Ishikawa (cell line): Measurements from ENCODE around the gene CSNK1A1L.
A peak's percentile ranks its signal among the peaks of the same experiment; 100 is the strongest.

Experiments
- CEBPB ChIP-seq: IDR thresholded peaks from 2 replicates; pipeline ENCODE4 v1.6.1; 2012
- CREB1 ChIP-seq: IDR thresholded peaks from 2 replicates; pipeline ENCODE4 v1.6.1; 2012; ENCODE audit warnings: low read depth
- EGR1 ChIP-seq: IDR thresholded peaks from 2 replicates; pipeline ENCODE4 v1.6.1; 2012
- EP300 ChIP-seq: IDR thresholded peaks from 2 replicates; pipeline ENCODE4 v1.6.1; 2012; ENCODE audit warnings: borderline replicate concordance
- FOXM1 ChIP-seq: IDR thresholded peaks from 2 replicates; pipeline ENCODE4 v1.6.1; 2012; ENCODE audit warnings: low read depth, borderline replicate concordance
- MAX ChIP-seq: IDR thresholded peaks from 2 replicates; pipeline ENCODE4 v1.6.1; 2012
- NFIC ChIP-seq: IDR thresholded peaks from 2 replicates; pipeline ENCODE4 v1.6.1; 2012
- RAD21 ChIP-seq: IDR thresholded peaks from 2 replicates; pipeline ENCODE4 v1.6.1; 2012; ENCODE audit warnings: low read depth
- REST ChIP-seq: IDR thresholded peaks from 2 replicates; pipeline ENCODE4 v1.6.1; 2012; ENCODE audit warnings: low read depth, mild to moderate bottlenecking
- TAF1 ChIP-seq: IDR thresholded peaks from 2 replicates; pipeline ENCODE4 v1.6.1; 2012; ENCODE audit warnings: low read depth, mild to moderate bottlenecking
- TCF12 ChIP-seq: IDR thresholded peaks from 2 replicates; pipeline ENCODE4 v1.6.1; 2012; ENCODE audit warnings: low read depth
- TEAD4 ChIP-seq: IDR thresholded peaks from 2 replicates; pipeline ENCODE4 v1.6.1; 2012
- USF1 ChIP-seq: IDR thresholded peaks from 2 replicates; pipeline ENCODE4 v1.6.1; 2012
- YY1 ChIP-seq: IDR thresholded peaks from 2 replicates; pipeline ENCODE4 v1.6.1; 2012; ENCODE audit warnings: low read depth
- ZBTB7A ChIP-seq: IDR thresholded peaks from 2 replicates; pipeline ENCODE4 v1.6.1; 2012; ENCODE audit warnings: low read depth

CSNK1A1L gene

GRCh38 chr13:37076818-37077217 is 28.6 kb downstream of the CSNK1A1L start:
- no peak for TF ChIP-seq USF1
- no peak for TF ChIP-seq TEAD4
- TF ChIP-seq ZBTB7A, result no peak
- no peak for TF ChIP-seq FOXM1
- TF ChIP-seq NFIC, result no peak
- no peak for TF ChIP-seq RAD21
- no peak for TF ChIP-seq TAF1
- TF ChIP-seq MAX, result no peak
- no peak for TF ChIP-seq CREB1

DNA sequence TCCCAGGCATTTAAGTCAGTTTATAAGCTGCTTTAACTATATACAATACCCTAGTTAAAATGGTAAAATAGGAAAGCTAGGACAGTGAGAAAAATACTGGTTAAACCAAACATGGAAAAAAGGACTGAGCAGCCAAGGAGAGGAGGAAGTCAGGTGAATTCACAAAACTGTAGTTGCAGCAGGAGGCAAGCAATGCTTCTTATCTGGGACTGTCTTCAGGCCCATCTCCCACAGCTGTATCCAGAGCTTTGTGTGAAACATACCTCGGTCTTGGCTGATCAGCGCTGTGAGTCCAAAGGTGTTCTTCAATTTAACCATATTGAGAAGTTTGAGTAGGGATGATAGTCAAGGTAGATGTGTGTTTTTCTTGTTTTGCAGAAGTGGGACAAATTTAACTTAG is 30.3 kb downstream of the CSNK1A1L start:
- no peak for TF ChIP-seq ZBTB7A
- no peak for TF ChIP-seq TEAD4
- TF ChIP-seq EGR1, result no peak
- no peak for TF ChIP-seq TCF12
- TF ChIP-seq RAD21, result no peak
- TF ChIP-seq YY1, result no peak
- TF ChIP-seq CREB1, result no peak
- no peak for TF ChIP-seq TAF1
- TF ChIP-seq EP300, result no peak
- no peak for TF ChIP-seq FOXM1
- no peak for TF ChIP-seq REST
- no peak for TF ChIP-seq USF1
- no peak for TF ChIP-seq NFIC
- TF ChIP-seq CEBPB, result no peak
- no peak for TF ChIP-seq MAX

GRCh38 chr13:37074703-37075102 is 30.8 kb downstream of the CSNK1A1L start:
- TF ChIP-seq TEAD4, result no peak
- peak; percentile 42 for TF ChIP-seq RAD21

- no peak for TF ChIP-seq ZBTB7A
Observed at GRCh38 chr13:37072024-37072423, 33.4 kb downstream of the CSNK1A1L start.

DNA sequence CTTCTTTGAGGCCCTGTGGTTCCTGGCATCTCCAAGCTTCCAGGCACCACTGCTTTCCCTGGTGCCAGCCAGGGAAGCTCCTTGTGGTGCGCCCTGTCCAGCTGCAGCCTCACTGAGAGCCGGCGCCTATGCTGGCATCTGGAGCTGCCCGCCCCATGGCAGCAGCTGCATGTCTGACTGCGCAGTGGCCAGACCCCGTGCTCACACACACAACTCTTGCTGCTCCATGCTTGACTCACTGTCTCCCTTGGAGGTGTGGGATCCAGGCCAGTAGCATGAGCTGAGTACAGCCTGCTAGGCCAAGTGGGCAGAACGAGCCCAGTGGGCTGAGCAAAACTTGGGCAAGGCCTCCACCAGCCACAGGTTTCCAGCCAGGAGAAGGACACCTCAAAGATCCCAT is 34.5 kb downstream of the CSNK1A1L start:
- no peak for TF ChIP-seq USF1
- no peak for TF ChIP-seq MAX
- no peak for TF ChIP-seq REST
- TF ChIP-seq CREB1, result no peak
- TF ChIP-seq FOXM1, result no peak
- no peak for TF ChIP-seq TCF12
- TF ChIP-seq RAD21, result no peak
- TF ChIP-seq EGR1, result no peak
- TF ChIP-seq NFIC, result no peak
- TF ChIP-seq TEAD4, result no peak
- TF ChIP-seq ZBTB7A, result no peak
- TF ChIP-seq CEBPB, result no peak
- TF ChIP-seq TAF1, result no peak
- TF ChIP-seq EP300, result no peak
- no peak for TF ChIP-seq YY1

GRCh38 chr13:37070145-37070695 is 35.2 kb downstream of the CSNK1A1L start:
- TF ChIP-seq CEBPB, result no peak
- TF ChIP-seq NFIC, result no peak
- no peak for TF ChIP-seq EGR1
